ENCODE results near the gene CXCL8.

Gene CXCL8

DNA sequence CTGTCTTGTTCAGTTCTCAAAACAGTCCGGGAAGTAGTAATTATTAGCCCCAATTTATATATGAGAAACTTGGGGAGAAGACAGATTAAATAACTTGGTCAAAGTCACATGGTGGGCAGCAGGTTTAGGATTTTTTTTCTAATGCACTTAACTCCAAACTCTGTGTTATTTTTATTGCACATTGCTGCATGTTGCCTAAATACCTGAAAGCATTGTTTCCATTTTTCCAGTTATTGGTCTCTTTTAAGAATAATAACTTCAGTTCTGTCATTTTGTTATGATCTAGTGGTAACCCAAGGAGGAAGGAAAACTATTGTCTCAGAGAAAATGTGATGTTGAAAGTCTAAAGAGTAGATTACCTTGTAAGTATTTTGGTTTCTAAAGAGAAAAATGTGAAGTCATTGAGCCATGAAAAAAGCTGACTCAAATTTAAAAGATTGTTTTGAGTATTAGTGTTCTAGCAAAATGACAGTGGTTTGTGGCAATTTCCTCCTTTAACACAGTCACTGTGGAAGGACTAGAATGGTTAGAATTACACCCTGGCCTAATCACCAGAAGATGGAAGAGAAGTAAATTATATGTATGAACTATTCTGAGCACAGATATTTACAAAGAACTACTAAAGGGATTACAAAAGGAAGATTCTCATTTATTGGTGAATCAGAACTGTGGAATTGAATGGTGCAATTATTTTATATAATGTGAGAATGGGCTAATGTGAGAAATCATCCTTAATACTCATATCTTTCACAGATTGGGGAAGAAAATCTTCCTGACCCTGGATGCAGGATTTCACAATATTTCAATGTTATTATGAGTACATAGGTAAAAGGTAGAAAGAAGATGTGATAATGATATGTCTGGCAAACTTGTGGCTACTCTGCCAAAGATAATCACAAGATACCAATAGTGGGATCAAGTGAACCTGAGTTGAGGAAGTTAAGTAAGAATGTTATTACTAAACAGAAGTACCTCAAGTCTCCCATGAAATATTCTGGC is 21.7 kb upstream of the CXCL8 start:
- no peak for DNase-seq

DNA sequence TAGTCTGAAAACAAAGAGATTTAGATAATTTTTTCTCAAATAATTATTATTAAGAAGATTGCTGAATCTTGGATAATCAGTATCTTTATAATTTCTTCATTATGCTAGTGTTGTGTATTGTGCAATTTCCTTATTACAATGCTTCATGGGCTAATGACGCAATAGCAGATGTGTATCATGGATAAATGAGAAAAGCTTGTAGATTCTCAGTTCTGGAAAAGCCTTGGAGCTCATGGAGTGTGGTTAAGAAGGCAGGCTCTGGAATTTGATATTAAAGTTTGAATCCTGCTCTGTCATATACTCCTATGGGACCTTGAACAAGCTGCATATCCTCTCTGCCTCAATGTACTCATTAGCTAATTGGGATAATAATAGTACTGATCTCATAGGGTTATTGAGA is 18.9 kb upstream of the CXCL8 start:
- no peak for DNase-seq

GRCh38 chr4:73721909-73722308 is 18.5 kb upstream of the CXCL8 start:
- DNase-seq = no peak

GRCh38 chr4:73723023-73723422 is 17.3 kb upstream of the CXCL8 start:
- no peak for DNase-seq

- no peak for DNase-seq
Observed at GRCh38 chr4:73723928-73724327, 16.4 kb upstream of the CXCL8 start.

DNA sequence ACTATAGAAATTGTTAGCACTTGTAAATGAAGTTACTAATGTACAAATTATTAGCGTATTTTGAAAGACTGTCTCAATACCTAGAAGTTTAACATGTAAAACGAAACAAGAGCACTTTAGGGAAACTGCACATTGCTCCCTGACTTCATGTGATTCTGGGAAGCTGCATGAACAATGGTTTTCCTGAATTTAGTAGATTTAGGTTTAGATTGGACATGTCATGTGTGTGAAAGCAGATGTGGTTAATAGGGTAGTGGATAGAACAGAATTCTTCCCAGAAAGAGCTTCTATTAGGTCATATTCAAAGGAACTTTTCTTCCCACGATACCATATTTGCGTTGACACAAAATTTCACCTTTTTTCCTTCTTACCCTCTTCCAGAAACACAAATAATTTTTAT is 14.9 kb upstream of the CXCL8 start:
- DNase-seq = no peak

GRCh38 chr4:73725985-73726384 is 14.4 kb upstream of the CXCL8 start:
- DNase-seq = no peak

DNA sequence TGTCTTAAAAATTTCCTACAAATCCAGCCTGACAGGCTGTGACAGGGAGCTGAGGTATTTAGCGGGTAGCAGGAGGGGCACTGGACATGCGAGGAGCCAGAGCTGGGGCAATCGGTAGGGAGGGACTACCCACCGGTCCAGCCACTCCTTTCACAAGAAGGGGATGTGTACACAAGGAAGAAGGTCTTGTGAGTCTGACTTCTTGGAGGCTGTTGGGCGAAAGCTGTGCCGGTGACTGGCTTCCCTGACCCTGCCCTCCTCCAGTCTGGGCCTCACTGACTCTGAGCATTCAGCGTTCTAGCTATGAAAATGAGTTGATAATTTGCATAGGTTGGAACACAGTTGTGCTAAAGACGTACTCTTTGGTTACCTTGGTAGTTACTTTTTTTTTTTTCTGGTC is 12.7 kb upstream of the CXCL8 start:
- no peak for DNase-seq

DNA sequence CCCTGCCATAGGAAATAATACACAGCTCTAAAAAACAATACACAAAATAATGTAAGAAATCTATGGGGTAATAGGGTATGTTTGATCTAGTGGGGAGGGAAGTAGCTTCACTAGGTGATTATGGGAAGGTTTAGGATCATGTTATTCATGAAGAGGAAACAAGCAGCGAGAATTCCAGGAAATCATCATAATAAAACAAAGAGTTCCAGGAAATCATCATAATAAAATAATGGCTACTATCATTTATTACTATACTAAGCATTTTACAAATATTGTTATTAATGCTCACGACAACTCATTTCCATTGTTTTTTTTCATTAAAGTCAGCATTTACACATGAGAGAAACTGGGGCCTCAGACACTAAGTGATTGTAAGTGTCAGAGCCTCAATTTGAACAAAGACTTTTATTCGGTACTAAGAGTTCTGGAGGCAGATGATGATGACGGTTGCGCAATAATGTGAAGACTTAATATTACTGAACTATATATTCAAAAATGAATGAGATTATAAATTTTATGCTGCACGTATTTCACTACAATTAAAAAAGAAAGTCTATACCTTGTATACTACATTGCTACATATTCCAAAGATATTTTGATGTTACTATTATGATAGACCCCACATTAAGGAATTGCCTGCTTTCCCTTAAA is 12.2 kb upstream of the CXCL8 start:
- no peak for DNase-seq

DNA sequence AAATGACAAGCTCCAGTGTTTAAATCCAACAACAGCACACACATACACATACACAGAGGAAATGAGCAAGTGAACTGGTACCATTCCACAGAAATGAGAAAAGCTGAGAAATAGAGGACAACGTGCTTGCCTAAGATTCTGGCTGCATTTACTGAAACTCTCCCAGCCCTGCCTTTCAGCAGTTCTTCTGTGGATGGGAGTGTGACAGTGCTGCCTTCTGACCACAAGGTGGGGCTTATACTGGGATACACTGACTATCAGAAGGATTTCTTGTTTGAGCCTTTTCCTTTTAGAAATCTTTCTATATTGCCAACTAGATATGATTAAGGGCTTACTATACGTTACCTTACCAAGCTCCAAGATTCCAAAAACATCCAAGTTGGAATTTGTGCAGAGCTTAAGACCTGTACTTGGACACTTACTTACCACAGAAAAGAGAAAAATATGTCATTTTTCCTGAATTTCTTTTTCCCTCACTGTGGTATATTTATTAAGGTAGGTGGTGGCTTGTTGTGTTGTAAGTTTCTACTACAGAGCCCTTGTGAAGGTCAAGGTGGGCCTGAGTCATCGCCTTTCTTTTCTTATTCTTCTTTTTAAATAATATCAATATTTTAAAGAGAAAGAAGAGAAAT is 10.7 kb upstream of the CXCL8 start:
- no peak for DNase-seq

DNA sequence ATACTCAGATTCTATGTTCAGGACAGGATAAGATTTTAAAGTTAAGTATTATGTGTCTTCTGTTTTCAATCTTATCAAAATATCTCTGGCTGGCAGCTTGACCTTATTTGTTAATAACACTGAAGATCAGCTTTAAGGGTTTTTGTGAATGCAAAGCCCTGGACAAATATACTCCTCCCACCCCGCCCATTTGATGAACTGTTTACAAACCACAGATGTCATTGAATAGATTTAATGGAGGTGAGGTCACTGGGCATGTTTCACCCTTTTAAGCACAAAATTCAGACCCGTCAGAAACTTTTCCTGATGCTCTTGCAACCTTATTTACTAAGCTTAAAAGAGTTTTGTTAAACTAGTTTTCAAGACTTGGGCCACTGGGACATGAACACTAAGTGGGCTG is 10.1 kb upstream of the CXCL8 start:
- no peak for DNase-seq

- DNase-seq = no peak
Observed at GRCh38 chr4:73730867-73731266, 9.5 kb upstream of the CXCL8 start.

DNA sequence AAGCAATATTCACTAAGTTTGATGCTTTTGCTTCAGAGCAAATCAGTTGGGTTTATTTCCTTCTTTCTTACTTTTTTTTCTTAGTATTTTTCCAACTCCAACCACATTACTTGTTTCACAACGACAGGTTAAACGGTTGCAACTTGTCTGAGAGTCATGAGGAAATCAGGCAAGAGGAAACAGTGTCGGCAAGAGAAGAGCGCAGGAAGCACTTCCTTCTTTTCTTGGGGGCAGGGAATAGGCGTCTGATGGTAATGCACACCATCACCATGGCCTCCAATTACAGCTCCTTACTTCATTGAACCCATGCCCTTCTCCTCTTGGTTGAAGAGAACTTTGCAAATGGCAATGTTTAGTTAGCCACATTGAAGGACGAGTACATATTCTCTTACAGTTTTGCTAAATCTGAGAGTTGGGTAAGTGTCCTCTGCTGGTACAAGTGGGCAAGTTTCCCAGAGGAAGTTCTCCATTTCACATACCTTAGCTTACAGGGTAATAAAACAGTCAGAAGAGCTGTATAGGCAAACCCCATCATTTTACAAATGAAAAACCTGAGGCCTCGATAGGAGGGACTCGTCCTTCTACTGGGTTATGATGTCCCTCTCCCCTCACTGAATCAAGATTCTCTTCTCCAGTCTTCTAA is 8.3 kb upstream of the CXCL8 start:
- no peak for DNase-seq

DNA sequence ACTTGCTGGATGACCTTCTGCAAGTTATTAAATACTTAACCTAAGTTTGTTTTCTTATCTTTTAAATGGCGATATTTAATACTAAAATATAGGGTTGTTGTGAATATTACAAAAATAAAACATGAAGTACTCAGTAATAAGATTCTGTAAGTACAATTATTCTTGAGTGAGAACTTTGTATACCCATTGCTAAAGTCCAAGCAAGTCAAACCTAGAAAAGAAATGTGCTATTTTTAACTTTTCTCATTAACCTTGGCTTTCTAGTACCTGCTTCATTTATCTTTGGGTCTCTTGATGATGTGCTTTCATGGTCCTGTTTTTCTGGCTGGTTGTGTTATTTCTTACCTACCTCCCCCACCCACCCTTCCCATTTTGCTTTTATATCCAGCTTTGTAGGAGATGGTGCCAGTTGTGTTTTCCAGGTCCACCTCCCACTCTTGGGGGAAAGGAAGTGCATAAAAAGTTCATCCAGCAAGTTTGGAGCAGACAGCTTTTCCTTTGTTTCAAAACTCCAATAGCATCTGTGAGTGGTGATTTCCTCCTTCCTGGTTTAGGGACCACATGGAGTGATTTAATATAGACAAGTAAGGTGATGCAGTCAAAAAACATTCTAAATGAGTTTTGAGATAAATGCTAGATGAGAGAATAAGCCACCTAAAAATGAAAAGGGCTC is 7.5 kb upstream of the CXCL8 start:
- no peak for DNase-seq

DNA sequence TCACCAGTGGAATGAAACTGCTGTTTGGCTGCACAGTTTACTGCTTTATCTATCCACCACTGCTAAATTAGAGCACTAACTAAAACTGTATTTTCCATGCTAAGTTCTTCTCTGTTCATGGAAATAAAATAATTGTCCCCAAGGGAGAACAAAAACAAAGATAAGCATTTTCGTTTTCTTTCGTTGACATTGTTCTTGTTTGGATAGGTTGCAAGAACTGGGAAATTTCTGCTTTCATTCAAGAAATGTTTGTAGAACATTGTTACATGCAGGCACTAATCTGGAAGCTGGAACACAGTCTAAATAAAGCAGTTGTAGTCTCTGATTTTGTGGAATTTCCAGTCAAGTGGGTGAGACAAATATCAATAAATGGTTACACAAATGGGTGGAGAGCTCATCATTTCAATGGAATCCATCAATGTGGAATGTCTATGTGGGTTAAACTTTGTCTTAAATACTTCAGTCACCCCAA is 5.8 kb upstream of the CXCL8 start:
- no peak for DNase-seq

DNA sequence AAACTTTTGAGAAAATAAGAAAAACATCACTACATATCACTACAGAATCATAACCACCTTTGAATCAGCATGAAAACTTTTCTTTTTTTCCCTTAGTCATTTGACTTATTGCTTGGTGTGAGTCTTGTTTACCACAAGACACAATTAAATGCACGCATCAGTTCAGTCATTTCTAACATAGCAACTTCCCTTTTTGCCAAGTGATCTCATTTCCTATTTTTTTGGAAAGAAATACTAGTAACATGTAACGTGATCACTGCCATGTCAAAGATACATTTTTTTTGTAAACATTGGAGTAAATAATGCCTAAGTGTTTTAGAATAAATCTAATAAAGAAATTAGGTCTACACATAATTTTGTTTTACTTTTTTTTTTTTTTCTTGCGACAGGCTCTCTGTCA is 5.1 kb upstream of the CXCL8 start:
- no peak for DNase-seq

DNA sequence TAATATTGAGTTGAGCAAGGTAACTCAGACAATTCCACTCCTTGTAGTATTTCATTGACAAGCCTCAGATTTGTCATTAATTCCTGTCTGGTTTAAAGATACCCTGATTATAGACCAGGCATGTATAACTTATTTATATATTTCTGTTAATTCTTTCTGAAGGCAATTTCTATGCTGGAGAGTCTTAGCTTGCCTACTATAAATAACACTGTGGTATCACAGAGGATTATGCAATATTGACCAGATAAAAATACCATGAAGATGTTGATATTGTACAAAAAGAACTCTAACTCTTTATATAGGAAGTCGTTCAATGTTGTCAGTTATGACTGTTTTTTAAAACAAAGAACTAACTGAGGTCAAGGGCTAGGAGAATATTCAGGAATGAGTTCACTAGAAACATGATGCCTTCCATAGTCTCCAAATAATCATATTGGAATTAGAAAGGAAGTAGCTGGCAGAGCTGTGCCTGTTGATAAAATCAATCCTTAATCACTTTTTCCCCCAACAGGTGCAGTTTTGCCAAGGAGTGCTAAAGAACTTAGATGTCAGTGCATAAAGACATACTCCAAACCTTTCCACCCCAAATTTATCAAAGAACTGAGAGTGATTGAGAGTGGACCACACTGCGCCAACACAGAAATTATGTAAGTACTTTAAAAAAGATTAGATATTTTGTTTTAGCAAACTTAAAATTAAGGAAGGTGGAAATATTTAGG is 821 bp downstream of the CXCL8 start:
- DNase-seq = no peak

- DNase-seq = no peak
Observed at GRCh38 chr4:73741750-73742489, 1.6 kb downstream of the CXCL8 start.

DNA sequence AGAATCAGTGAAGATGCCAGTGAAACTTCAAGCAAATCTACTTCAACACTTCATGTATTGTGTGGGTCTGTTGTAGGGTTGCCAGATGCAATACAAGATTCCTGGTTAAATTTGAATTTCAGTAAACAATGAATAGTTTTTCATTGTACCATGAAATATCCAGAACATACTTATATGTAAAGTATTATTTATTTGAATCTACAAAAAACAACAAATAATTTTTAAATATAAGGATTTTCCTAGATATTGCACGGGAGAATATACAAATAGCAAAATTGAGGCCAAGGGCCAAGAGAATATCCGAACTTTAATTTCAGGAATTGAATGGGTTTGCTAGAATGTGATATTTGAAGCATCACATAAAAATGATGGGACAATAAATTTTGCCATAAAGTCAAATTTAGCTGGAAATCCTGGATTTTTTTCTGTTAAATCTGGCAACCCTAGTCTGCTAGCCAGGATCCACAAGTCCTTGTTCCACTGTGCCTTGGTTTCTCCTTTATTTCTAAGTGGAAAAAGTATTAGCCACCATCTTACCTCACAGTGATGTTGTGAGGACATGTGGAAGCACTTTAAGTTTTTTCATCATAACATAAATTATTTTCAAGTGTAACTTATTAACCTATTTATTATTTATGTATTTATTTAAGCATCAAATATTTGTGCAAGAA is 2.3 kb downstream of the CXCL8 start:
- DNase-seq = no peak

GRCh38 chr4:73743281-73743680 is 2.9 kb downstream of the CXCL8 start:
- no peak for DNase-seq

- DNase-seq = no peak
Observed at GRCh38 chr4:73743795-73744194, 3.4 kb downstream of the CXCL8 start.
